HL-60/S4 (cell line): ENCODE results near the gene GRAMD1B.
"Not testable (repeated sequence)": the region's sequence is repeated elsewhere in the genome, so short reads cannot be mapped to it uniquely, and the experiment has no call there.

ENCODE experiments used
- in situ Hi-C: fragments of 300-500 bp; cut with MboI; formaldehyde crosslinking; loops from 2 replicates; pipeline ENCODE4 v1.14.3; 2022; ENCODE audit warnings: low sequenced_read_pairs

The GRAMD1B gene

GRCh38 chr11:123608945-123609344 is 178.9 kb downstream of the GRAMD1B start:
- in situ Hi-C loops: no loop called here

DNA sequence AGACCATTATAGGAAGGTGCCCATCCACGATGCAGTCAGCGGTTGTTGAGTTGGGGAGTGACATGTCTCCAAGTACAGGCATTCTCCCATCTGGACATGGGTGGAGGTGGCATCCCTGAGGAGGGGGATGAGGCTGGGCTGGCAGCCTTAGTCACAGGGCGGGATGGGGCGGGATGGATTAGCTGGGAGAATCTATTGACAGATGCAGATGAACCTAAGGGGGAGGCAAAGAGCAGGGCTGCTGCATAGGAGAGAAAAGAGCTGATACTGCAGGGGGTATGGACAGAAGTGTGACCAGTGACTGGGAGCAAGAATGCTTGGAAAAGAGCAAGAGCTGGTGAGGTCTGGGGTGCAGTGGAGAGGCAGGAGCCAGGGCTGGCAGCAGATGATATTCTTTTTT is 181.6 kb downstream of the GRAMD1B start:
- in situ Hi-C loops: no loop called here

- in situ Hi-C loops: no loop called here
Observed at GRCh38 chr11:123616505-123617198, 186.6 kb downstream of the GRAMD1B start.

DNA sequence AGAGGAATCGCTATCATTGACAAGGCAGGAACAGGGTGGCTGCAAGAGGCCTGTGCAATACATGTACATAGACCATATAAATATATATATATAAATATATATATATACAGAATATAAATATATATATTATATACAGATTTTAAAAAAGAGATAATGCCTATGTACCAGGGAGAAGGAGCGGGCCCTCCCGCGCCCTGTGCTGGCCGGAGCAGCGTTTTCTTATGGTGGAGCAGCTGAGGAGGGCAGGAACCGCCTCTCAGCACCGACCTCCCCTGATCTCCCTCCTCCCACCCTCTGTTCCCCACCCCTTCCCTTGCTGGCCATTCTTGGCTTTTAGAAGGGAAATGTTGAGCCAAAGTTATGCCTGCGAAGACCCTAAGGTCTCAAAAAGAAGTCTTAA is 192.5 kb downstream of the GRAMD1B start:
- in situ Hi-C loops: no loop called here

DNA sequence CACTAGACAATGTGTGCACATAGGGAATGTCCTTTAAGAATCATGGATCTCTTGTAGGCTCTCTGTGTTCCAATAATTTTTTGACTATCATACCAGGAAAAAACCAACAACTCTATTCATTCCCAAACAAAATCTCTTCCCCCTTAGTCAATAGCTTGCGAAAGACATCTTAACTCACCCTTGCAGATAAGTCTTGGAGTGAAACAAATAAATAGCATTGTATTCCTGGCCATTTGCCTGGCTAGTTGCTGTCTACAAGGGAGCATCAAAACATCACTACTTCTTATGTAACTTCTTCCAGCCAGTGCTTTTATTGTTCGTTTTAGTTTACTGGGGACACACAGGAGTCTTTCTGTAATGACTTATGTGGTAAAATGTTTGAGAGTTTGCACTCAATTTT is 194.9 kb downstream of the GRAMD1B start:
- in situ Hi-C loops: no loop called here

DNA sequence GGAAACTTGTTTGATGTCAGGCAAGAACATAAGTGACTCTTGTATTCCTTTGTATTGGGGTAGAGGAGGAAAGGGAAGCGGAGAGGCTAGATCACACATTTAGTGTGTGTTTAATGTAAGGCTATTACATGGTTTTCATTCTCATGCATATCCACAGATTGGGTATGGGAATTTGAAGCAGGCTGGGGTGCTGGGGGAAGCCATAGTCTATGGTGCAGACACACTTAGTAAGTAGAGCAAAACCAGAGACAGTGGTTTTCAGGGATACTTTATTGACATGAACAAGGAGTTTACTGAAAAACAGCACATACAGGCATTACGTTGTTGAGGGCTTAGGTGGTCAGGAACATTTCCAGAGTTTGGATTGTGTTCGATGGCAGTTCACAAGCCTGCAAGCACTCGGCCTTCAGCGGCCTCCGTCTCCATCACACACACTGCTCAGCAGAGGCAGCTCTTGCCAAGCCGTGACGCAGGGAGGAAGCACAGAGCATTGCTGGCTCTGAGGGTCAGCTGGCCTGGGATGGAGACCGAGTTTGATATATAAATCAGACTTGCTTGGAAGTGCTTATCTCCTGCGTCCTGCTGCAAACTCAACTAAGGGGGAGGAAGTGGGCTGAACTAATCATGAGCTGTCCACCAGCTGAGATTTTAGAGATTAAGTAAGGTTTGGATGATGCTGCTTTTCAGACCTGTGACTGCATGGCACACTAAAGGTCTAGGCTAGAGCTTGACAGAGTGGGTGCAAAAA is 199.0 kb downstream of the GRAMD1B start:
- in situ Hi-C loops: no loop called here

DNA sequence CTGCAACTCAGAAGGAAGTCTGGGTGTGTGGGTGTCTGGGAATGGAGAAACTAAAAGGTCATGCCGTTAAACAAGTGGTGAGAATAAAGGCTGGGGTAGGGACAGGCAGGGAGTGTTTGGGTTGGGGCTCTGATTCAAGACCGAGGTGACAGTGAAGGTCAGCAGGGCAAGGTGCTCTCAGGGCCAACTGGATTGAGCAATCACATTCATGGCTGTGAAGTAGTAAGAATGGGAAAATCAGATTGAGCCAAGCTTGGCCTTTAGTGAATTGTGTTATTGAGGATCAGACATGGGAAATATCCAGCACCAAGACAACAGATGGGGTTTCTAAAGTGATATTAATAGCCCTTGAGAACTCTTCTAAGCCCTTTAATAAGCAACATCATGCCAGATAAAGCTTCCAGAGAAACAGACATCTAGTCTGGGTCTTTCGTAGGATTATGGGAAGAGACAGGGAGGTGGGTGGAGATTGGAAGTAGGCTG is 200.1 kb downstream of the GRAMD1B start:
- in situ Hi-C loops: no loop called here

DNA sequence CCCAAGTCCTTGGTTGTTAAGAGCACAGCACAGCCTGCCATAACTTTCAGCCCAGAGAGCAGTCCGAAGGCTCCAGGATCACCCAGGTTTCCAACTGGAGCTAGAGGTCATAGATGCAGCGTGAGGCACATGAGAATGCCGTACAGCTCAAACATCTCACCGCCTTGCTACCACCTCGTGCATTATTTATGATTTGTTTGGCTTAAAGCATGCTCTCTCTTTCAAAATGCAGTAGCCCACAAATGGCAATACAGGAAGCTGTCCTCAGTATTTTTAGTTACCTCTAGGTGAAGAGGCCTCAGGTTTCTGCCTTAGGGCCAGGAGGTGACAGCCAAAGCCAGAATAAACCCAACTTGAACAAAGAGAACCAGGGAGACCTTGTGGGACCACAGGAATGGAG is 210.0 kb downstream of the GRAMD1B start:
- in situ Hi-C loops: no loop called here

- in situ Hi-C loops: no loop called here
Observed at GRCh38 chr11:123640677-123641494, 210.8 kb downstream of the GRAMD1B start.

GRCh38 chr11:123641495-123641840 is 211.4 kb downstream of the GRAMD1B start:
- in situ Hi-C loops: no loop called here

DNA sequence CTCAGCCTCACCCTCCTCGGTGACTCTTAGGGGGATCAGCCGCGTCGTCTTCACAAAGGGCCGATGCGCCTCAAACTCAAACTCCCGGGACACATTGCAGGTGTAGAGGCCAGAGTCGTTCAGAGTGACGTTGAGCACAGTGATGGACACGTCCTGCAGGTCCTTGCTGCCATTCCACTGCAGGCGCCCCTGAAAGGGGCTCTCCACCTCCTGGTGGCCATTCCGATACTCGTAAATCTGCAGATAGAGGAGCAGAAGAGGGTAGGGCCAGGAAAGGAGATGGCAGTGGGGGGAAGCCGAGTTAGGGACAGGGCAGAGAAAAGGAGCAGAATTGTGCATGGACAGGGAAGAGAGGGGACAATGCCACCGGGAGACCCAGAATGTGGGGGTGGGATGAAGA is 212.4 kb downstream of the GRAMD1B start:
- in situ Hi-C loops: no loop called here

- in situ Hi-C loops: no loop called here
Observed at GRCh38 chr11:123645286-123645975, 215.4 kb downstream of the GRAMD1B start.

GRCh38 chr11:123650901-123651300 is 220.8 kb downstream of the GRAMD1B start:
- in situ Hi-C loops: no loop called here

GRCh38 chr11:123652599-123652998 is 222.5 kb downstream of the GRAMD1B start:
- in situ Hi-C loops: no loop called here

- in situ Hi-C loops: no loop called here
Observed at GRCh38 chr11:123653483-123653826, 223.4 kb downstream of the GRAMD1B start.

GRCh38 chr11:123653827-123654565 is 223.9 kb downstream of the GRAMD1B start:
- in situ Hi-C loops: no loop called here

- in situ Hi-C loops: no loop called here
Observed at GRCh38 chr11:123654566-123655081, 224.6 kb downstream of the GRAMD1B start, which contains the start of gene SCN3B. Gene SCN3B (minus strand): TSS chr11:123654624. CDS start chr11:123653801, 823 bp downstream.

GRCh38 chr11:123659311-123659710 is 229.2 kb downstream of the GRAMD1B start:
- in situ Hi-C loops: no loop called here

DNA sequence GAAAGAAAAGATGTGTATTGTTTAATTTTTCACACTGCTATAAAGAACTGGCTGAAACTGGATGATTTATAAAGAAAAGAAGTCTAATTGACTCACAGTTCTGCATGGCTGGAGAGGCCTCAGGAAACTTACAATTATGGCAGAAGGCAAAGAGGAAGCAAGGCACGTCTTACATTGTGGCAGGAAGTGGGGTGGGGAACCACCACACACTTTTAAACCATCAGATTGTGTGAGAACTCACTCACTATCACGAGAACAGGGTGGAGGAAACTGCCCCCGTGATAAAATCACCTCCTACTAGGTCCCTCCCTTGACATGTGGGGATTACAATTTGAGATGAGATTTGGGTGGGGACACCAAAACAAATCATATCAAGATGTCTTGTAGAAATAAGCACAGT is 229.9 kb downstream of the GRAMD1B start:
- in situ Hi-C loops: not testable (repeated sequence)

- in situ Hi-C loops: no loop called here
Observed at GRCh38 chr11:123665306-123665705, 235.2 kb downstream of the GRAMD1B start.
